Neural cell (in vitro differentiated cells): Measurements from ENCODE around the gene LIMS2. TPM values are rescaled to one million over a fixed set of nuclear protein-coding genes. Genes with fewer than 3 reads are reported as not detected.

Source experiments
- H2AFZ ChIP-seq: fragments of 200-600, 300-800 bp; sonication (generic), shearing (Covaris generic); 2 replicates; pipeline ENCODE4 v1.6.0; 2014; ENCODE audit warnings: low read depth, mild to moderate bottlenecking, antibody characterized with exemption, low read length, moderate library complexity
- H3F3A ChIP-seq: fragments of 200-600 bp; shearing (Covaris generic); 2 replicates; pipeline ENCODE4 v1.6.1; 2016; ENCODE audit warnings: mild to moderate bottlenecking, moderate library complexity, mixed read lengths, antibody characterized with exemption, low read length; ENCODE audit not compliant: insufficient read depth, poor library complexity, severe bottlenecking
- H3K27ac ChIP-seq: fragments of 200-600, 300-800 bp; sonication (generic), shearing (Covaris generic); 2 replicates; pipeline ENCODE4 v1.5.1; 2014; ENCODE audit warnings: mild to moderate bottlenecking, low read length, moderate library complexity
- H3K27me3 ChIP-seq: fragments of 300-800, 200-600 bp; sonication (generic), shearing (Covaris generic); 2 replicates; pipeline ENCODE4 v1.6.0; 2014; ENCODE audit warnings: mild to moderate bottlenecking, low read depth, low read length, moderate library complexity; ENCODE audit not compliant: insufficient read depth
- H3K36me3 ChIP-seq: fragments of 300-800, 200-600 bp; sonication (generic), shearing (Covaris generic); 2 replicates; pipeline ENCODE4 v1.5.1; 2014; ENCODE audit warnings: mild to moderate bottlenecking, antibody characterized with exemption, low read length, moderate library complexity; ENCODE audit not compliant: insufficient read depth
- H3K4me2 ChIP-seq: fragments of 300-800, 200-600 bp; sonication (generic), shearing (Covaris generic); 2 replicates; pipeline ENCODE4 v1.6.0; 2014; ENCODE audit warnings: mild to moderate bottlenecking, low read length
- H3K4me3 ChIP-seq: fragments of 300-800, 200-600 bp; sonication (generic), shearing (Covaris generic); 2 replicates; pipeline ENCODE4 v1.5.1; 2014; ENCODE audit warnings: mild to moderate bottlenecking, low read length, moderate library complexity
- H3K79me2 ChIP-seq: fragments of 200-600 bp; shearing (Covaris generic); replicated peaks from 2 replicates; pipeline ENCODE4 v1.6.0; 2014; ENCODE audit warnings: mild to moderate bottlenecking, low read length, moderate library complexity; ENCODE audit not compliant: insufficient read depth
- H3K9ac ChIP-seq: fragments of 300-800, 200-600 bp; sonication (generic), shearing (Covaris generic); 2 replicates; pipeline ENCODE4 v1.6.1; 2016; ENCODE audit warnings: mild to moderate bottlenecking, low read length, mixed read lengths
- H3K9me2 ChIP-seq: fragments of 200-600 bp; shearing (Covaris generic); 2 replicates; pipeline ENCODE4 v1.6.1; 2016; ENCODE audit warnings: mild to moderate bottlenecking, low read length, mixed read lengths; ENCODE audit not compliant: insufficient read depth
- H3K9me3 ChIP-seq: fragments of 200-600, 300-800 bp; sonication (generic), shearing (Covaris generic); 2 replicates; pipeline ENCODE4 v1.6.1; 2016; ENCODE audit warnings: mild to moderate bottlenecking, mixed run types, low read length, moderate library complexity, mixed read lengths
- H4K20me1 ChIP-seq: fragments of 200-600 bp; shearing (Covaris generic); 2 replicates; pipeline ENCODE4 v1.6.1; 2016; ENCODE audit warnings: mild to moderate bottlenecking, mixed run types; ENCODE audit not compliant: insufficient read depth
- CTCF ChIP-seq: fragments of 450-650 bp; IDR thresholded peaks from 2 replicates; pipeline ENCODE4 v1.5.1; 2014; ENCODE audit warnings: antibody characterized with exemption, mild to moderate bottlenecking, moderate library complexity; ENCODE audit not compliant: poor library complexity, severe bottlenecking
- EP300 ChIP-seq: fragments of 450-650 bp; conservative IDR thresholded peaks from 2 replicates; pipeline ENCODE4 v1.6.1; 2014; ENCODE audit warnings: antibody characterized with exemption, mild to moderate bottlenecking, moderate library complexity; ENCODE audit not compliant: poor library complexity, severe bottlenecking
- EZH2 ChIP-seq: fragments of 200-600, 300-800 bp; shearing (Covaris generic), sonication (generic); IDR thresholded peaks from 2 replicates; pipeline ENCODE4 v1.6.1; 2014; ENCODE audit warnings: antibody characterized with exemption, low read length, borderline replicate concordance, mild to moderate bottlenecking; ENCODE audit not compliant: insufficient read depth, poor library complexity, severe bottlenecking
- MXI1 ChIP-seq: fragments of 450-650 bp; conservative IDR thresholded peaks from 2 replicates; pipeline ENCODE4 v1.6.1; 2014; ENCODE audit warnings: antibody characterized with exemption, mild to moderate bottlenecking; ENCODE audit not compliant: poor library complexity, severe bottlenecking
- POLR2AphosphoS5 ChIP-seq: IDR thresholded peaks from 2 replicates; pipeline ENCODE4 v1.6.1; 2012
- RAD21 ChIP-seq: fragments of 450-650 bp; conservative IDR thresholded peaks from 2 replicates; pipeline ENCODE4 v1.6.1; 2014; ENCODE audit warnings: antibody characterized with exemption, mild to moderate bottlenecking, moderate library complexity
- REST ChIP-seq: IDR thresholded peaks from 2 replicates; pipeline ENCODE4 v1.6.1; 2012; ENCODE audit warnings: borderline replicate concordance
- SMC3 ChIP-seq: fragments of 450-650 bp; conservative IDR thresholded peaks from 2 replicates; pipeline ENCODE4 v1.6.1; 2014; ENCODE audit warnings: antibody characterized with exemption, mild to moderate bottlenecking, moderate library complexity; ENCODE audit not compliant: poor library complexity
- TAF1 ChIP-seq: IDR thresholded peaks from 2 replicates; pipeline ENCODE4 v1.6.1; 2012; ENCODE audit warnings: low read depth
- polyA plus RNA-seq: library from polyadenylated mRNA; depleted of rRNA; stranded (reverse); fragments of >200 nt; gene quantifications from 2 replicates; pipeline ENCODE4 v1.2.3, GENCODE V29; 2014

The LIMS2 gene
- polyA plus RNA-seq, 1 donor from 2014 or later = not detected

- Histone ChIP-seq H3K27ac (no peak overlapping the region), H4K20me1 (no peaks in the 10 kb centered on the region), H3K9me2 (no peaks in the 10 kb centered on the region), H3K36me3 (no peaks in the 10 kb centered on the region), H3K4me3 (no peak overlapping the region), H3K9me3 (no peaks in the 10 kb centered on the region), H2AFZ (no peak overlapping the region), H3K4me2 (no peak overlapping the region), H3K9ac (no peak overlapping the region), H3K27me3 (peaks cover 26% of the 10 kb centered on the region), H3K79me2 (no peaks in the 10 kb centered on the region), H3F3A (no peaks in the 10 kb centered on the region)
- no peak for TF ChIP-seq MXI1
- no peak for TF ChIP-seq POLR2AphosphoS5
- TF ChIP-seq SMC3 = no peak
- no peak for TF ChIP-seq CTCF
- no peak for TF ChIP-seq REST
- no peak for TF ChIP-seq RAD21
- TF ChIP-seq EP300 = no peak
- no peak for TF ChIP-seq EZH2
- no peak for TF ChIP-seq TAF1
Measured at GRCh38 chr2:127661072-127661649, 14.2 kb downstream of the LIMS2 start.

GRCh38 chr2:127660291-127660578, 15.1 kb downstream of the LIMS2 start:
- Histone ChIP-seq H3K9ac (no peak overlapping the region), H3K27ac (no peak overlapping the region), H3F3A (no peaks in the 10 kb centered on the region), H3K4me2 (no peak overlapping the region), H2AFZ (no peak overlapping the region), H3K79me2 (no peaks in the 10 kb centered on the region), H3K4me3 (no peak overlapping the region), H4K20me1 (no peaks in the 10 kb centered on the region), H3K27me3 (peaks cover 22% of the 10 kb centered on the region), H3K9me2 (no peaks in the 10 kb centered on the region), H3K9me3 (no peaks in the 10 kb centered on the region), H3K36me3 (no peaks in the 10 kb centered on the region)
- TF ChIP-seq TAF1 (no peak), MXI1 (no peak), POLR2AphosphoS5 (no peak), RAD21 (no peak), REST (no peak), EP300 (no peak), EZH2 (no peak), CTCF (no peak), SMC3 (no peak)
